HG03159 (cell line): ENCODE results near the gene RPS18.
A peak's percentile ranks its signal among the peaks of the same experiment; 100 is the strongest.

ENCODE experiments used
- ATAC-seq: cut with Tn5 transposase; IDR thresholded peaks from one replicate; pipeline ENCODE4 v1.9.1; 2021; ENCODE audit warnings: mild to moderate bottlenecking, moderate library complexity; ENCODE audit not compliant: unreplicated experiment

RPS18 gene

DNA sequence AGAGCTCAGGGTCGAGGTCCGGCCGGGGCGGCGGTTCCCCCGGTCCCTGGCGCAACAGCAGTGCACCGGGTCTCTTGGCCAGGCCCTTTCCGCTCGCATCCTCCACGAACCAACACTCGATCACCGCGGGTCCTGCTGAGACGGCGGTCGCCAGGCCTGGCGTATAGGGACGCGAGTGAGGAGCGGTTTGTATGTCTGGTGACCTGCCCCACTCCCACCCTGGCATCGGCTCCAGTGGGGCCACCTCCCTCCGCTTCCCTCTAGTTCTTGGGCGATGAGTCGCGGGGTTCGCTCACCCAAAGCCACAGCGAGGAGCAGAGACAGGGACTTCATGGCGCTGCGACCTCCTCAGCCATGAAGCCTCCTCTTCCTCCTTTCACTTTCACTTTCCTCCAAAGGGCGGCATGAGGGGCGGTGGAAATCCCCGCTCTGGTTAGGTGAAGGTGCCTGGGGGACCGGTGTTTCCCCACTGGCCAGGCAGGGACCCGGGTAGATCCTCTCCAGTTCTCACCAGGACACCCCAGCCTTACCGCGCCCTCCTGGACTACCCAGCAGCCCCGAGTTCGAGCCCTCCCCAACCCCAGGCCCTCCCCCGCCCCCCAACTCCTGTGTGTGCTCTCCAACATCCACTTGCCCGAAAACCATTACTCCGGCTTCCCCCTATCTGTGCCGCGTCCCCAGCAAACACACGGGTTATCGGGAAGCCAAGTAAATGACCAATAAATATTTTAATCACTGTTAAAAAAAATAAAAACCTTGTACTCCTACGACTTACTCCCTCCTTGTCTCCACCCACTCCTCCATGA is 42.0 kb downstream of the RPS18 start, which contains the start of gene TAPBP:
TSS of gene TAPBP (minus strand) at position 370 of the 806 bp plus-strand sequence. CDS start at position 333, 37 bp downstream.
- peak; percentile 38 for ATAC-seq

DNA sequence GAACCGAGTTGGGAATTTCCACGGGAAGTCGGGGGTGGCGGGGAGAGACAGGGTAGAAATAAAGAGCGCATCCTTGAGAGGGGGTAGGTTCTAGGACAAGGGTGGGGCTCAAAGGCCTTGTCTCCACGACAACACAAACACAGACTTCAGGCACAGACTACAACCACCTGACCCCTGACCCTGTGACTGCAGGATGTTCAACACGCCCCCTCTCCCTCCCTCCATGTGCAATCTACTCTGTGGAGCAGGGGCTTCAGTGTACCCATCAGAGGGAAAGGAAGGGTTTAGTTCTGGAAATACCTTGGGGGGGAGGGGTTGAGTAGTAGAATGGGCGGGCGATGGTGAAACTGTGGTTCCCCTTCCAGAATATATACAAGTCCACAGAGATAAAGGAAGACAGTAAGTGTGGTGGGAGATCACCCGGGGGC is 42.7 kb downstream of the RPS18 start:
- no peak for ATAC-seq

DNA sequence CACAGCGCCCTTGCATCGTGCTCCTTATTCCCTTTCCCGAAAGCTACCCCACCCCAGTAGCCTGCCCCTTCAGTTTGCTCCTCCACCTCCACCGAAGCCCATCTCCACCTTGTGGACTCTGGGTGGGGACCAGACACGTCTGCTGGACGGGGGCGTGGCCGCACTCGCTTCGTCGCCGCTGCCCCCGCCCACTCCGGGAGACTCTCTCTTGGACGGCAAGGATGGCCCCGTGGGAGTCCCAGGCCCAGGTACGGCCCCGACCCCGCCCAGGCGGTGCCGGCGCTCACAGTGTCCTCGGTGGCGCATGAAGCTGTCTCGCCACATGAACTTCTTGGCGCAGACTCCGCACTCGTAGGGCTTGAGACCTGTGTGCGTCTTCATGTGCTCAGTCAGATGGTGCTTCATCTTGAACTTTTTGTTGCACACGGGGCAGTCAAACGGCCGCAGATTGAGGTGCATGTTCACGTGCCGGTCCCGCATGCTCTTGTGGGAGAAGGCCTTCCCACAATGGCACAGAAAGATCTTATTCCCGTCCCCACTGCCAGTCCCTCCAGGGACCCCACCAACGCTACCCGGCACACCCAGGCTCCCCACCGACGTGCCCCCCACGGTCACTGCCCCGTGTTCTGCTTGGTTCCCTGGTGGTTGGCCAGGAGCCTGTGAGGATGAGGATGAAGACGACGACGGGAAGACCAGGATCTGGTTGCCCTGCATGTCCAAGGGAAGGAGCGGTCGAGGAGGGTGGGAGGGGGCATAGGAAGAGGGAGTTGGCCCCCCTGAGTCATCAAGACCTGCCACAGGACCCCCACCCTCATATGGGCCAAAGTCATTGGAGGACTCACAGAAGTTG is 43.3 kb downstream of the RPS18 start:
- no peak for ATAC-seq

DNA sequence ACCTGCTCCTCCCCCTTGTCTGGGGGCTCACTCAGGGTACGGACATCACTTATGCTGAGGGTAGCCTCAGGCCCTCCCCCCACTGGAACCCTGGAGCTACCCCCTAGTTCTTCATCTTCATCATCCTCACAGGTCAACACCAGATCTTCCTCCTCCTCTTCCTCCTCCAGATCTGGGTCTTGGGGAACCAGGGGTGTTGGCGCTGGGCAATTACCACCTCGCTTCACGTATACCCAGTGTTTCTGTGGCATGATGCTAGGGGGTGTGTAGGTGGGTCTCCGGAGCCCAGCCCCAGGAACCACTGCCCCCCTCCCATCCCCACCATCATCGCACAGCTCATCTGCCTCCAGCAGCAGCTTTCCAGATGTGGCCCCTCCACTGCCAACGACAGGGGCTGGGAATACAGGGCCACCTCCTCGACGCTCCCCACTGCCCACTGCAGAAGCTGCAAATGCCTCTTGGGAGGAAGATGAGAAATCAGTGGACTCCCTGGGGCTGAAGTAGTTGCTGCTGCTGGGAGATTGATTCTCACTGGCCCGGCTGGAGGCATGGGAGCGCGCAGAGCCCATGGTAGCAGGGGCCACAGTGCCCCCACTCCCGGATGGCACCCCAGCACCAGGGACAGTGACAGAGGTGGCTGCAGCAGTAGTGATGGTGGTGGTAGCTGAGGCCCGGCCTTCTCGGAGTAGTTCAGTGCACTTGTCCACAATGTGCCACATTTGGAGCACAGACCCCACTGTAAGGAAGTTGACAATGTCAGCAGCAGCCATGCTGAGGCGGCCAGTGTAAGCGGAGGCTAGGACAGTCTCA is 44.1 kb downstream of the RPS18 start:
- no peak for ATAC-seq

DNA sequence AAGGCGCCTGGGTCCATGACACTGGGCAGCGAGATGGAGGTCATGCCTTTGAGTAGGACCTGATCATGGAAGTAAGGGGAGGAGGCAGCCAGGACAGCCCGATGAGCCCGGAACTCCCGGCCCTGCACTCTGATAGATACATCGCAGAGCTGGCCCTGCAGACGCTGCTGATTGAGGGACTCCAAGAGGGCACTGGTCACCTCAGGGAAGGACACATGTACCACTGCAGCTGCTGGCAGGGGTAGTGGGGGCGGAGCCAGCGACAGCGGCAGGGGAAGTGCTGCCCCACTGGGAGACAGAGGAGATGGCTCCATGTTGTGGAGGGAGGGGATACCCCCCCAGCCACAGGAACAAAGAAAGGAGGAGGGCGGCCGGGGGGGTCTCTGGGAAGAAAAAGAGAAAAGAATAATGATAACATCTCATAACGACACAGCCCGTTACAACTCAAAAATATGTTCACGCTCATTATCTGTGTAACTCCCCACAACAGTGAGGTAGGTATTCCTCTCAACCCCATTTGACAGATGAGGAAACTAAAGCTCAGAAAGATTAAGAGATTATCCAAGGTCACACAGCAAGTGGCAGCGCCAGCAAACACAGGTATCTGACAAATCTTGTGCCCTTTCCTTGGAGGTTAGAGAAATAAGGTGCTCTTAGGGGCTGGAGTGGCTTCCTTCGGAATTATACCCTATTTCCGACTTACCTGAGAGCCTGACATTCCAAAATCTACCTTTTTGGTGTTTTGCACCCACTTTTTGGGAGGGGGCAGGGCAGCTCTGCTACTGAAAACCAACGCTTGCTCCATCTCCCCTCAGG is 44.9 kb downstream of the RPS18 start:
- no peak for ATAC-seq

DNA sequence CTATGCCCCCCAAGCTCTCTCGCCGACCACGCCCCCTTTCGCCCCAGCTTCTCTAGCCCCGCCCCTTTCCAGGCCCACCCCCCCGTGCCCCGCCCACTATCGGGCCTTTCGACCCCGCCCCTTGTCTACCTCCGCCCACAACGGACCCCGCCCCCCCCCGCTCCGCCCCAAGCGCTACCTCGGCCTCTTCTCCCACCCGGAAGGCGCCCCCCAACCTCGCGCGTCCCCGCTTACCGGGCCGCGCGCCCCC is 45.5 kb downstream of the RPS18 start:
- no peak for ATAC-seq

DNA sequence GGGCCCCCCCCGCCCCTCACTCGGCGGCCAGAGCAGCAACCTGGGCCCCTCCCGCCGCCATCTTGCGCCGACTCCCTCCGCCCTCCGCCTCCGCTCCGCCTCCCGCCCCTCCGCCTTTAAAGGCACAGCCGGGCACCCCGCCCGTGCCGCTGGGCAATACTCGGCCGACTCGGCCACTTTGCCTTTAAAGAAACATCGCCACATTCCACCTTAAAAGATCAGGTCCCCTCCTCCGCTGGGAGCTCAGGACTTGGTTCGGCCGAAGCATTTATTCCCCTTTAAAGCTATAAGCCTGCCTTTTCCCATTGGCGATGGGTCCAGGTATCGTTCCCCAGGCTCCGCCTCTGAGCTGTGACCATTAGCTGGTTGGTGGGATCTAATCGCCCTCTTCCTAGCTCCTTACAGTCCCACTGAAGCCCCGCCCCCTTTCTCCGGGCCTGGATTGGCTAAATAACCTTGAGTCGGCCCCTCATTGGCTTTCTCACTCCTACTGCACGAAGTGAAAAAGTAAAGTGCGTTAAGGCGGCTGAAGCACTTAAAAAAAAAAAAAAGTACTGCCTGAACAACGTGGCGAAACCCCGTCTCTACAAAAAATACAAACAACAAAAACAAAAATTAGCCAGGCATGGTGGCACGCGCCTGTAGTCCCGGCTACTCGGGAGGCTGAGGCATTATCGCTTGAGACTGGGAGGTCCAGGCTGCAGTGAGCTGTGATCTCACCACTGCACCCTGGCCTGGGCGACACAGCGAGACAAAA is 46.0 kb downstream of the RPS18 start, which contains the start of gene ZBTB22:
TSS of gene ZBTB22 (minus strand) at position 76 of the 757 bp plus-strand sequence. CDS start 828 bp downstream, outside the sequence.
- ATAC-seq: peak; percentile 51

DNA sequence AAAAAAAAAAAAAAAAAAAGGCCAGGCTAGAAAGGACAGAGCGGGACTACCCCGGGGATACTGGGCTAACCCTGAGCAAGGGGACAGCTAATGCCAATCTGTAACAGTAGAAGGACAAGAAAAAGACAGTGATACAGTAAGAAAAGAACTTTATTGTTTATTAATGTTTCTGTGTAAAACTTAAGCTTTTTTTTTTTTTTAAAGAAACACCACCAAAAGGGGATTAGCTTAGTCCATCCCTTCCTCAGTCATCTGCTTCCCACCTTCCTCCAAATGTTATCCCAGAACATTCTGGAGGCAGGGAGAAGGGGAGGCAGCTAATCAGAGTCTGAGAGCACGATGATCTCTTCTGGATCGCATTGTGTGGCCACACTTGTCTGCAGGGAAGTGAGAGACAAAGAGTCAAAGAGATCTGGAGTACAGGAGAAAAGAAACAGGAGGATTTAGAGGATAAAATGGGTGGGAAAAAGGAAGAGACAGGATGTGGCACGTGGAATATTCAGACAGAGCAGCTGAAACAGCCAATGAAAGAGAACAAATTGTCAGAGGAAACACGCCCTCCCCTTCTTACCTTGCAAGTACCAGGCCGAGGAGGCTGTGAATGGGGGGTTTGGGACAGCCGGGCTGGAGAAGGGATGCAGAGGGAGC is 46.7 kb downstream of the RPS18 start:
- no peak for ATAC-seq

DNA sequence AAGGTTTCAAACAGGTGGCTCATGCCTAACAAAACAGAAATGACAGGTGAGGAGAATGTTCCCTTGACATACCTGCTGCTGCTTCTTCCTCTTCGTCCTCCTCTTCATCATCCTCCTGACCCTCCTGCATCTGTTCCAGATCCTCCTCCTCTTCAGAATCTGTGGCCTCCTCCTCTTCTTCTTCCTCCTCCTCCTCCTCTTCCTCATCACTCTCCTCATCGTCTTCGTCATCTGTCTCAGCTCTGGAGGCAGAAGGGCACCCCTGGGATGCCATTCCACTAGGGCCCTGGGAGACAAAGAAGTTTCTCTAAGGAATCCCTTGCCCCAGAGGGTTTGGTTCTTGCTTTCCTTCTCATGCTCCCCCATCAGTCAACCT is 48.1 kb downstream of the RPS18 start:
- ATAC-seq: no peak

DNA sequence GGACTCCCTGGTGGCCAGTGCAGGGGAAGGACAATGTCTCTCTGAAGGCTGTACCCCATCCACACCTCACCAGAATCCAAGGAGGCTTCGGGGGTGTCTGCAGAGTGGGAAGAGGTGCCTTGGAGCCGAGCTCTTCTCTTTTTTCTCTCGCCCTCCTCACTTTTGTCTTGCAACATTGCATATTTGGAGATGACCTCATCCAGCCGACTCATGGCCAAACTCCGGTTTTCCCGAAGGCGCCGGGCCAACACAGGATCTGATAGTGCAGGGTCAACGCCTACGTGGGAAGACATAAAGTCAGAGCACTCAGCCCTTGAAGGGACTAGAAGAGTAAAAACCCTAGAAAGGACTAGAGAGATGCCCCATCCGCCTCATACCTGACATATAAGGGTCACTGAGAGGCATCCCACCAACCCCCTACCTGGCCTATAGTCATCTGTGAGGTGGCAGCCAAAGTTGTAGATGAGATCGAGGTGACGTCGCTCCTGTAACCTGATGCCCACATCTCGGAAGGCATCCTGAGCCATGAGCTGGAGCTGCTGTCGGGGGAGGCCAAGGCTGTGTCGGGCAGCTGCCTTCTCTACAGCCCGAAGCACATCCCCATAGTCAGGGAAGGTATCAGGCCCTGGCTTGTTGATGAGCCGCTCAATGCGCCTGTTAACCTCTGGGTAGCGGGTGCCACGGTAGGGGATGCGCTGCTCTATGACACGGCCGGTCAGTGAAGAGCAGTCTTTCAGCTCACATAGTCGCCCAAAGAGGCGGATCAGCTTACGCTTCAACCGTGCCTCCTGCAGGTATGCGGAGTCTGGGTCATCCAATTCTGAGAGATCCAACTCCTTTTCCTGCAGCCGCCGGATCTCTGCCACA is 48.7 kb downstream of the RPS18 start:
- no peak for ATAC-seq

DNA sequence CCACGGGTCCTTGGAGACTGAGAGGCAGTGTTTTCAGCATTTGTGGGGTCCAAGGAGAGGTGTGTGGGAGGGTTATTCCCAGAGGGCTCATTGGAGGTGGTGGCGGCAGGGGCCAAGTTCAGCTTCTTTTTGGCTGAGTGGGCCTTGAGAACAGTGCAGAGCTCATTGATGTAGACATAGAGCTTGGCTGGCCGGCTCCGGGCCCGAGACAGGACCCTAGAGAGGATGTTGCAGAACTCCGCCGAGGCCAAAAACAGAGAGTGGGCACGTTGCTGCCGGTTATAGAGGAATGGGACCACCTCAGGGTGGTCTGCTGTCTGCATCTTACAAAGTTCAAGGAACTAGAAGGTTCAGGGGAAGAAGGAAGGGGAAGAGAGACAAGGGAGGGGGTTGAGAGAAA is 49.4 kb downstream of the RPS18 start:
- no peak for ATAC-seq

DNA sequence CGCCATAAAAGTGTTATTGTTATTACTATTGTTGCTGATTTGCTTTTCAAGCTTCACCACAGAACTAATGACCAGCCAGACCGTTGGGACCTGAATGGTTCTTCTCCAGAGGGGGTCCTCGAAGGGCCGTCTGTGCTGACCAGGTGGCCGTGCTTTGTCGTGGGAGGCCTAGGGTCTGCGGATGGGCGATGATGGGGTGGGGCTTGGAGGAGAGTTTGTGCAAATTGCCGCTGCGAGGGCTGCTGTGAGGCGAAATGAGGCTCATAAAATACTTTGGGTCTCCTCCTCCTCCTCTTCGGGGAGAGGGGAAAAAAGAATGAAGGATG is 51.7 kb downstream of the RPS18 start:
- ATAC-seq: peak; percentile 8

DNA sequence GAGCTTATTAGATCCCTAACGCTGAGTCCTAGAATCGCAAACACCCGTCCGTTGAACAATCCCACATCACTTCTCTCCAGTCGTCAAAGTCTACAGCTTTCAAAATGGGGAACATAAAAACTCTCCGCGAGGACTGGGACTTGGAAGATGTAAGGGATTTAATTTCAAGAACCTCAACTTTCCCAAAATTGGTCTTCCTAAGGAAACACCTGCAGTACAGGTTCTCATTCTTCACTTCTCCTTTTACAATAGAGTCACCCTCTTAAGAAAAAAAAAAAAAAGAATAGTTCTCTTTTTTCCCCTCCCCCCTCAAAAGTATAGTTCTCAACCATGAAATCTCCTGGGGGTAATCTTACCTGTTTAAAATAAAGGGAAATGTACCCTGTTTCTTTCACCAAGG is 52.2 kb downstream of the RPS18 start:
- no peak for ATAC-seq
